Tibial nerve (tissue), 4 donors: ENCODE data around the gene PURB. TPM values are rescaled to one million over a fixed set of nuclear protein-coding genes. Genes with fewer than 3 reads are reported as not detected.

ENCODE experiments used
- DNase-seq, 2 donors: peaks; one replicate each; pipeline ENCODE4 v3.0.0-alpha.2; 2019; ENCODE audit warnings: low spot score in 2 of 2
- H3K27ac ChIP-seq, 4 donors: fragments of 200-600 bp; sonication (generic) in 3 of 4; one replicate each; pipeline ENCODE4 v1.5.1; 2017 to 2019; ENCODE audit warnings: mild to moderate bottlenecking in 1 of 4
- H3K27me3 ChIP-seq, 2 donors: fragments of 200-600 bp; sonication (generic) in 1 of 2; one replicate each; pipeline versions ENCODE4 v1.5.1 to v1.6.0; 2017 to 2019
- H3K36me3 ChIP-seq, 3 donors: fragments of 200-600 bp; sonication (generic); one replicate each; pipeline ENCODE4 v1.5.1; 2018 to 2019
- H3K4me1 ChIP-seq, 4 donors: fragments of 200-600 bp; sonication (generic) in 3 of 4; one replicate each; pipeline ENCODE4 v1.5.1; 2017 to 2019
- H3K4me3 ChIP-seq, 4 donors: fragments of 200-600 bp; sonication (generic) in 3 of 4; one replicate each; pipeline ENCODE4 v1.5.1; 2017 to 2019; ENCODE audit warnings: mild to moderate bottlenecking in 1 of 4, moderate library complexity in 1 of 4
- H3K9me3 ChIP-seq, 4 donors: fragments of 200-600 bp; sonication (generic) in 3 of 4; one replicate each; pipeline ENCODE4 v1.5.1; 2017 to 2019
- CTCF ChIP-seq, 5 experiments: fragments of 200-600 bp in 3 of 5; fragments of 450-650 bp in 2 of 5; sonication (generic) in 3 of 5; IDR thresholded peaks; one replicate each; pipeline ENCODE4 v1.5.1; 2016 to 2019; ENCODE audit warnings: antibody characterized with exemption in 5 of 5, mild to moderate bottlenecking in 3 of 5, moderate library complexity in 2 of 5
- EP300 ChIP-seq, 2 donors: sonication (generic); formaldehyde crosslinking; IDR thresholded peaks; one replicate each; pipeline ENCODE4 v1.6.1; 2017; ENCODE audit warnings: antibody characterized with exemption in 2 of 2, mild to moderate bottlenecking in 1 of 2
- POLR2A ChIP-seq, 2 donors: fragments of 450-650 bp; IDR thresholded peaks; one replicate each; pipeline ENCODE4 v1.6.1; 2017; ENCODE audit warnings: antibody characterized with exemption in 2 of 2, mild to moderate bottlenecking in 2 of 2, moderate library complexity in 2 of 2
- WGBS, 2 donors: methylation state at CpG; one replicate each; pipeline ENCODE4 v1.1.5; 2018; 5-methylcytosine and 5-hydroxymethylcytosine counted together
- total RNA-seq, 4 donors: library from RNA; depleted of rRNA; stranded (reverse); fragments of >200 nt; gene quantifications; one replicate each; pipeline ENCODE4 v1.1.0, GENCODE V29; 2016

PURB gene
- total RNA-seq, 4 donors from 2014 or later = 20.0 to 26.4 (median 23.3) TPM

GRCh38 chr7:44912775-44913347, 27.5 kb upstream of the PURB start:
- TF ChIP-seq CTCF (IDR thresholded peaks at IDR 0.05) (no peak), EP300 (IDR thresholded peaks at IDR 0.05) (no peak), POLR2A (IDR thresholded peaks at IDR 0.05) (no peak)
- Histone ChIP-seq H3K4me3 (no peak overlapping the region), H3K27ac (peak overlapping the region in 2 of 4 donors; percentile 25 to 30), H3K9me3 (no peaks in the 10 kb centered on the region), H3K36me3 (no peaks in the 10 kb centered on the region), H3K4me1 (peaks cover 0 to 24% (median 3%) of the 10 kb centered on the region in 4 donors), H3K27me3 (no peaks in the 10 kb centered on the region)
- 41 to 46% methylated on average over 6 to 7 of the region's 7 CpGs for WGBS, 2 donors
- DNase-seq = no peak

- Histone ChIP-seq H3K4me1 (peaks cover 0 to 24% (median 3%) of the 10 kb centered on the region in 4 donors), H3K36me3 (no peaks in the 10 kb centered on the region), H3K27me3 (no peaks in the 10 kb centered on the region), H3K9me3 (no peaks in the 10 kb centered on the region), H3K4me3 (no peak overlapping the region), H3K27ac (peak overlapping the region in 2 of 4 donors; percentile 30 to 41)
- 25 to 30% methylated on average over 8 of the region's 8 CpGs for WGBS, 2 donors
- DNase-seq = no peak
- no peak for TF ChIP-seq POLR2A (IDR thresholded peaks at IDR 0.05)
Observed at GRCh38 chr7:44911911-44912310, 26.6 kb upstream of the PURB start.

- Histone ChIP-seq H3K4me1 (peaks cover 0 to 18% (median 3%) of the 10 kb centered on the region in 4 donors), H3K27me3 (no peaks in the 10 kb centered on the region), H3K9me3 (no peaks in the 10 kb centered on the region), H3K4me3 (no peak overlapping the region), H3K27ac (no peak overlapping the region), H3K36me3 (no peaks in the 10 kb centered on the region)
- DNase-seq = no peak
- TF ChIP-seq POLR2A (IDR thresholded peaks at IDR 0.05) (no peak), EP300 (IDR thresholded peaks at IDR 0.05) (no peak), CTCF (IDR thresholded peaks at IDR 0.05) (no peak)
- 82 to 91% methylated on average over 8 of the region's 8 CpGs for whole genome bisulfite sequencing, 2 donors
Observed at GRCh38 chr7:44909596-44910389, 24.5 kb upstream of the PURB start.

- Histone ChIP-seq H3K9me3 (no peaks in the 10 kb centered on the region), H3K4me3 (no peak overlapping the region), H3K27ac (no peak overlapping the region), H3K36me3 (no peaks in the 10 kb centered on the region), H3K27me3 (no peaks in the 10 kb centered on the region), H3K4me1 (peaks cover 0 to 4% (median 2%) of the 10 kb centered on the region in 4 donors)
- 70 to 82% methylated on average over 8 of the region's 8 CpGs for WGBS, 2 donors
- TF ChIP-seq EP300 (IDR thresholded peaks at IDR 0.05) = no peak
- no peak for TF ChIP-seq POLR2A (IDR thresholded peaks at IDR 0.05)
- TF ChIP-seq CTCF (IDR thresholded peaks at IDR 0.05) = no peak
- DNase-seq = no peak
Observed at GRCh38 chr7:44906965-44907364, 21.6 kb upstream of the PURB start.

GRCh38 chr7:44905002-44905635, 19.8 kb upstream of the PURB start:
- DNase-seq = no peak
- 84 to 88% methylated on average over 12 of the region's 12 CpGs for WGBS, 2 donors
- TF ChIP-seq POLR2A (IDR thresholded peaks at IDR 0.05) (no peak), CTCF (IDR thresholded peaks at IDR 0.05) (no peak), EP300 (IDR thresholded peaks at IDR 0.05) (no peak)

More at GRCh38 chr7:44905002-44905635, 19.8 kb upstream of the PURB start:
- H3K27me3 ChIP-seq = no peaks in the 10 kb centered on the region
- H3K9me3 ChIP-seq = no peaks in the 10 kb centered on the region
- H3K36me3 ChIP-seq = no peaks in the 10 kb centered on the region
- no peak overlapping the region for H3K4me3 ChIP-seq
- H3K4me1 ChIP-seq = no peaks in the 10 kb centered on the region
- H3K27ac ChIP-seq = no peak overlapping the region
